Measurements from ENCODE around the gene TMEM79.

Gene TMEM79

GRCh38 chr1:156263288-156263655 lies 20.9 kb upstream of the TMEM79 start:
- DNase-seq, result no peak

GRCh38 chr1:156266051-156266450 lies 18.1 kb upstream of the TMEM79 start:
- DNase-seq, result no peak

- DNase-seq, result no peak
Observed at GRCh38 chr1:156268336-156268735, 15.8 kb upstream of the TMEM79 start.

GRCh38 chr1:156270314-156270713 lies 13.8 kb upstream of the TMEM79 start:
- no peak for DNase-seq

GRCh38 chr1:156276532-156276931 lies 7.6 kb upstream of the TMEM79 start:
- DNase-seq, result no peak

- DNase-seq, result no peak
Observed at GRCh38 chr1:156276966-156277381, 7.2 kb upstream of the TMEM79 start.

- no peak for DNase-seq
Observed at GRCh38 chr1:156279837-156280236, 4.3 kb upstream of the TMEM79 start.

GRCh38 chr1:156281281-156281680 lies 2.8 kb upstream of the TMEM79 start:
- DNase-seq, result peak; percentile 44

GRCh38 chr1:156281693-156282478 lies 2.2 kb upstream of the TMEM79 start:
- peak; percentile 91 for DNase-seq

- peak; percentile 100 for DNase-seq
Observed at GRCh38 chr1:156282479-156283222, 1.5 kb upstream of the TMEM79 start, which contains the start of gene SMG5. SMG5 (minus strand) TSS chr1:156282825; CDS start chr1:156282680, 145 bp downstream.

GRCh38 chr1:156283521-156283920 lies 604 bp upstream of the TMEM79 start:
- DNase-seq, result no peak

GRCh38 chr1:156284757-156285156 lies 632 bp downstream of the TMEM79 start:
- no peak for DNase-seq

- DNase-seq, result no peak
Observed at GRCh38 chr1:156285437-156285836, 1.3 kb downstream of the TMEM79 start.

GRCh38 chr1:156286061-156286460 lies 1.9 kb downstream of the TMEM79 start:
- DNase-seq, result no peak

GRCh38 chr1:156289857-156290256 lies 5.7 kb downstream of the TMEM79 start:
- DNase-seq, result no peak

- no peak for DNase-seq
Observed at GRCh38 chr1:156291226-156292061, 7.3 kb downstream of the TMEM79 start.

- DNase-seq, result no peak
Observed at GRCh38 chr1:156293098-156293434, 8.9 kb downstream of the TMEM79 start.

GRCh38 chr1:156293895-156294294 lies 9.8 kb downstream of the TMEM79 start:
- DNase-seq, result no peak

- peak; percentile 96 for DNase-seq
Observed at GRCh38 chr1:156295391-156295947, 11.3 kb downstream of the TMEM79 start, which contains the start of gene GLMP. GLMP (minus strand) TSS chr1:156295679; CDS start chr1:156295645, 34 bp downstream.

- no peak for DNase-seq
Observed at GRCh38 chr1:156298852-156299357, 14.8 kb downstream of the TMEM79 start, which contains the start of gene VHLL. VHLL (minus strand) TSS chr1:156299307; CDS start chr1:156299189, 118 bp downstream.

GRCh38 chr1:156303241-156303640 lies 19.1 kb downstream of the TMEM79 start:
- DNase-seq, result no peak

- no peak for DNase-seq
Observed at GRCh38 chr1:156305215-156305614, 21.1 kb downstream of the TMEM79 start.

GRCh38 chr1:156308078-156308477 lies 24.0 kb downstream of the TMEM79 start:
- DNase-seq, result no peak

Measured in NCI-H345 (cell line).